ENCODE measurements around the gene AGFG1.
A peak's percentile ranks its signal among the peaks of the same experiment; 100 is the strongest.
"Not testable (repeated sequence)": the region's sequence is repeated elsewhere in the genome, so short reads cannot be mapped to it uniquely, and the experiment has no call there.

The AGFG1 gene

DNA sequence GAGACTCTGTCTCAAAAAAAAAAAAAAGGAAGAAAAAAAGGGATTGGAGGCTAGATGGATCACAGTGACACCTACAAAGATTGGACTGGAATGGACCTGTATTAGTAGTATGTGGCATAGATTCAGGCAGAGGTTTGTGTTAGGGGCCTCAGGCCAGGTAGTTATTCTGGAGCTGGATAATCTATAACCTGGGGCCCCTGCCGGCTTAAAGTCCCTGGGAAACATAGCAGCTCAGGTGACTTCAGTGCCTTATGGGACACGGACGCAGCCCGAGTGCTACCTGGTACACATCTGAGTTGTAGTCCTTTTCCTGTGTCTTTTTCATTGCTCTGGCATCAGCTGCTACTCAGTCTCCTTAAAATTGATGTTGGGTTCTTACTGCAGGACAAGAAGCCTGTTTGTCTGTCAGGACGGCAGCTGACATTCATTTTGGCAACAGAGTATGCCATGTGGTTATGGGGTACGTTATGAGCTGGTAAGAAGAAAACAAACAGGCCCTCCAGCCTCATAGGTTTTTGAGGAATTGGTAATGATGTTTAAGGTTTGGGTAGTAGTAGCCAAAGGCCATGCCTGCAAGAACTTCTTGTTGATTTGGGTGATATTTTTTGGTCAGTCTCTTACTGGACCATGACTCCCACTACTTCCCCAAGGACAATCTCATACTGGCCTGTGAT is 27.8 kb downstream of the AGFG1 start:
- no peak for DNase-seq (ENCODE audit: low read depth)

DNA sequence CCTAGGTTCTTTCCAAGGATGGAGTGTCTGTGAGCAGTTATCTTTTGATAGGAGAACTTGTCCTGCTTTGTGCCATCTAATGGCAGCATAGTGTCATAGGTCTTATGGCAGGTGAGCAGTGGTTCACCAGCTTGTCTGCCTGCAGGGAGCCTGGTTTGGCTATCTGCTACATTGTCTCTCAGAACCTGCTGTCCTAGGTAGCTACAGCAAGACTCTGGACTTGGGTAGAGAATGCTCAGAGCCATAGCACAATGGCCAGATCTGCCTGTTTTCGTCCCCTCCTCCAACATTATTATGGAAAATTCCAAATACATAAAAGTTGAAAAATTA is 28.3 kb downstream of the AGFG1 start:
- no peak for DNase-seq (ENCODE audit: low read depth)

DNA sequence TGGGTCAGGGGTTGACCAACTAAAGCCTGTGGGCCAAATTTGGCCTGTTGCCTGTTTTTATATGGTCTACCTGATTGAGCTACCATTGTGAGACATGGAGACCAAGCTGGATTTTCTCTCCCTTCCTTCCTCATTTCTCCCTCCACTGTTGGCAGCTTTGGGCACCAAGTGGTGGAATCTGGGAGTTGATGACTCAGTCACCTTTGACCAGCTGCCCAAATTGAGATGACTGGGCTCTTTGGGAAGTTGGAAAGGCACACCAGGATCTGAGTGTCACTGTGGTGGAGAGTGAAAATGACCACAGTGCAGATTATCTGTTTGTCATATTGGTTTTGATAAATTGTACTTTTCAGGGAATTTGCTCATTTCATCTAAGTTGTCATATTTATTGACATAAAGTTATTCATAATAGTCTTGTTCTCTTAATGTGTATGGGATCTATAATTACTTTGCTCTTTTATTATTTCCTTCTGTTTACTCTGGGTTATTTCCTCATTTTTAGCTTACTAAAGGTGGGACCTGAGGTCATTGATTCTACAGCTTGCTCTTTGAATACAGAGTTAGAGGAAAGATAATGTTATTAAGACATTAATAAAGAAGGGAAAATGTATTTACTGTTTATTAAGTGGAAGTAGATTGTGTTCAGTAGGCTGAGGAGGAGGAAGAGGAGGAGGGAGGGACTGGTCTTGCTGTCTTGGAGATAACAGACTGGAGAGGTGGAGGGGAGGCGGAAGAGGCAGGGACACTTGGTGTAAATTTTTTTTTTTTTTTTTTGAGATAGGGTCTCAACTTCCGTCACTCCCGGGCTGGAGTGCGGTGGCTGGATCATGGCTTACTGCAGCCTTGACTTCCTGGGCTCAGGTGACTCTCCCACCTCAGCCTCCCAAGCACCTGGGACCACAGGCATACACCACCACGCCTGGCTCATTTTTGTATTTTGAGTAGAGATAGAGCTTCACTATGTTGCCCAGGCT is 31.8 kb downstream of the AGFG1 start:
- peak; percentile 88 for DNase-seq (ENCODE audit: low read depth)

DNA sequence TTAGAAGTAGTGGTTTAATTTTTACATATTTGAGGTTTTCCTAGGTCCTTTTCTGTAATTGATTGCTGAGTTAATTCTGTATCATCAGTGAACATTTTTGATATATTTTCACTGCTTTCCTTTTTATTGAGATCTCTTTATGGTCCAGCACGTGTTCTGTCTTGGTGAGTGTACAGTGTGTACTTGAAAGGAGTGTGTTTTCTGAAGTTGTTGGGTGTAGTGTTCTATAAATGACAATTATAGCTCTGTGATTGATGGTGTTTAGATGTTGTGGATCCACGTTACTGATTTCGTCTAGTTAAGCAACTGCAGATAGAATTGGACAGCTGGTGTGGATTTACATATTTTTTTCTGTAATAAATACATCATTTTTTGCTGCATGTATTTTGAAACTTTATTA is 32.7 kb downstream of the AGFG1 start:
- no peak for DNase-seq (ENCODE audit: low read depth)

DNA sequence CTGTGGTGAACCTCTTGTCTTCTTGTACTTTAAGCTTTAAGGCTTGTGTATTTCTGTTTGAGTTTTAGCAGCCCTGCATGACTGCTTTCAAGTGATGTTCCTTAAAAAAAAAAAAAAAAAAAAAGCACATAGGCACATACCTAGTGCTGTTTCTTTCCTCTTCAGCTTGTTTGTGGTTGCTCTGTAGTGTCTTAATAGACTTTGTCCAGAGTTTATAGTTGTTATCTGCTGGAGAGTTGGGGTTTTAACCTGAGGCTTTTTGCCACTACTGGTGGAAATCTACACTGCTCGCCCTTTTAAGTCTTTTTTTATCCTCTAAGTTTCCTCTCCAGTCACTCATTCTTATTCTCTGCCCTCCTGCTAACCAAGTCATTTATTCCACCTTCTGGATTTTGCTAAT is 34.5 kb downstream of the AGFG1 start:
- no peak for DNase-seq (ENCODE audit: low read depth)

DNA sequence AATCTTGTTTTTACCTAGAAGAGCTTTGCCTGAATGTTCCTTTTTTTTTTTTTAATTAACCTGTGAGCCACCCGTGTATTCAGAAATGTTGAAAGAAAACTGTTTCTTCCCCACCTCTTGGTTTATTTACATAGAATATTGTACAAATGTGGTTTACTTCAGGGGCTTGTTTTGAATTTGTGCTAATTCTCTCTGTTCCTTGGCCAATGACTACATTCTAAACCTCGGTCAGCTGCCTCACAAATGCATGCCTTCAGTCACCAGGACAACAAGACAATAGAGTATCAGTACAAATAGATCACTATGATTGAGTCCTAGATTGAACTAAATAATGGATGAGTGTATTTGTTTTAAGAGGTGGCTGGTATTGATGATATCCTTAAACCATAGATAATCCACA is 36.0 kb downstream of the AGFG1 start:
- no peak for DNase-seq (ENCODE audit: low read depth)

DNA sequence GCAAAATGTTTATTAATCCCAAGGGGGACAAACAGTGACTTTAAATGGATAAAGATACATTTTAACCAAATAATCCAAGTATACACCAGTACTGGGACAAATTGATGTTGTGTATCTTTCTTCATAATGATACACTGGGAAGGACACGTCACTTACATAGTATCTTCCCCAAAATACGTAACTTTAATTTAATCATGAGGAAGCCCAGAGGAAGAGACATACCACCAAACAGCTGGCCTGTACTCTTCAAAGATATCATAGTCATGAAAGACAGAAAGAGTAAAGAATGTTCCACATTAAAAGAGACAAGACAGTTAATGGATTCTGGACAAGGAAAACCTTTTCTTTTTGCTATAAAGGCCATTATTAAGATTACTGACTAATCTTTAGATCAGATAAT is 37.1 kb downstream of the AGFG1 start:
- DNase-seq (ENCODE audit: low read depth) = no peak

DNA sequence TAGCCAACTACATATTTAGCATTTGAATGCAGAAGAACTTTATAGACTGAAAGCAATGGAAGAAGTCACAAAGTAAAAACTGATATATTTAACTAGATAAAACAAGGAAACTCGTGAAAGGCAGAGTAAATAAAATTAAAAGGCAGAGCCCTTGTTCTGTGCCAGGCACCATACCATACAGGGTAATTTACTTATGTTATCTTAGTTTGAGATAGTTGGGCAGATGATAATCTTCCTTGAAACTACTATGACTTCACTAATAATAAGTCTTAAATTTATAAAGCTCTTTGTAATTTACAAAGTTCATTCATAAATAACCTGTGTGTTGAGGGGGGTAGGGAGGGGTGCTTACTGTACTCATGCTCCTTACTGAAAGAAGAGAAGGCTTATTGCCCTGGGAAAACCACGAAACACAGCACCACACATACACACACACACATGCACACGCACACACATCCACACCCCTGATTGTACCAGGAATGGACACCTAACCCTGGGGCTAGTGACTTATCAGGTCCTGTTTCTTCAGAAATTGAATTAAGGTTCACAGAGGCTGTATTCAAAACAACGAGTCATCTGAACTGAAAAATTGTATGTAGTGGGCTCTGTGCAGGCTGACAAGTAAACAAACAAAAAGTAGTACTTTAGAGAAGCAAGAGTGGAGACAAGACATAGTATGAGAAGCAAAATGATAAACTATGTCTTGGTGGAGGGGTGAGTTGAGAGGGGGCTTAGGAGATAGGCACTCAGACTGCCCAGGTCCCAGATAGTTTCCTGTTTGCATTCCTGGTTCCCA is 38.1 kb downstream of the AGFG1 start:
- DNase-seq (ENCODE audit: low read depth) = no peak

DNA sequence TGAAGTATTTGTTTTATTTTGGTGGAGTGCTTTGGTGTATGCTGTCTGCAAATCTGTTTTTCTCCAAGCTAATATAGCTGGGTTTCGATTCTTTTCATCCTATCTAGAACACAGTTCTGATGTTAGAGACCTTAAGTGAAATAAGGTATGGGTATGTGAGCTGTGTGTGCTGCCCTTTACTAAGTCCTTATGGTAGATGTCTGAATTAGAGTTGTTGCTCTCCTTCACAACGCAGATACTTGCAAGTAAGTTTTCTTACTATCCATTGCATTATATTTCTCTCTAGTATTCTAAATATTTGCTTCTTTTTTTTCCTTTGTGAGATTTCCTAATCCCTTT is 38.6 kb downstream of the AGFG1 start:
- DNase-seq (ENCODE audit: low read depth) = no peak

DNA sequence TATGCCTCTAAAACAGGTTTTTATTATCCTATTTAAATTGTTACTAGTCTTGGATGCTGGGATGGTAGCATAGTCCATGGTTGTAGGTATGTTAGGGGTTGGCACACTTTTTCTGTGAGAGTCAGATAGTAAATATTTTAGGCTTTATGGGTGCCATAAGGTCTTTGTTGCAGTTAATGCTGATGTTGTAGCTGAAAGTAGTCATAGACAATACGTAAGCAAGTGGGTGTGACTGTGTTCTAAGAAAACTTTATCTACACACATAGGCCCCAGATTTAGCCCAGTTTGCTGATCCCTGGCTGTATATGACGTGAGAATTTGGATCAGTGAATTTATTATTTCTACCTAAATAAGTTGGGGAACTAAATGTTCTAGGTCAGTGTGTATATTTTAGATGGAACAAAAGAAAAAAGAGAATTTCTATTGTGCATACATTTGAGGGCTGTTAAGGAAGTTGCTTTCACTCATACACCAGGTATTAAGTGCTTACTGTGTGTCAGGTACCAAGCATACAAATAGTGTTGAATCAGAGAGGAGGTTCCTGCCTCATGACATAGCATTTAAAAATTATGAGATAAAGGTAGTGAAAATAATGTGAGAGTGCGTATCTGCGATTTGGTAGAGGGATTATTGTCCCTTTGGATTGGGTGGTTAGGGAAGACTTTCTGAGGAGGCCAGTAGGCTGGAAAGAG is 39.4 kb downstream of the AGFG1 start:
- DNase-seq (ENCODE audit: low read depth) = no peak

DNA sequence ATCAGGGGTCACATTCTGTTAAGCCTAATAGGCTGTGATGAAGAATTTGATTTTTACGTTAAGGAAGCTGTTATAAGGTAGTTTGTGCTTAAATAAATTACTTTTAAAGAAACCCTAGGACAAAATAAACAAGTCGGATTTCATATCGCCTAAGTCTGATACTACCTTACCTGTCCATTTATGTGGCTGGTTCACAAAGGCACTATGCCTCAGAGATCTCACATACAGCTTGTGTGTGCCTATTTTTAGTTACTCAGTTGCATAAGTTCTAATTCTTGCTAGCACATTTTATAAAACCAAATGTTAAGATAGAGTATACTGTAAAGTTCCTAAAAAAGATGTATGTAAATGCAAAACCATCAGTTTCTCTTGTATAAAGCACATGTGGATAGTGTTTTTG is 40.0 kb downstream of the AGFG1 start:
- DNase-seq (ENCODE audit: low read depth) = no peak

DNA sequence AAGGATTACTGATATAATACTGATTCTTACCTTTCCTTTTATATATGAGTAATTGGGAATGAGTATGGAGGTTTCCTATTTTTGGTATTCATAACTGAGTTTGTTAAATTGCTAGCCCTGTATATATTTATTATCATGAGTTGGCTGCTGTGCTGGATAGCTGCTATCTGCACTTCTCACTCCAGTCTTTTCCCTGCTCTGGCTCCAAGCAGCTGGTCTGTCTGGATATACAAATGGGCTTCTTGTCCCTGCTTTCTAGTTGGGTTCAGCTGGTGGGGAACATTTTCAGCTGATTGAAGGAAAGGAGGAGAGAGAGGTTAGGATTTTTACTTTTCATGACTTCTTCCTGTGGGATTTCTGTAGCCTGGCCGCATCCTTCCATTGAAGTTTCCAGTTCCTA is 41.2 kb downstream of the AGFG1 start:
- DNase-seq (ENCODE audit: low read depth) = no peak

DNA sequence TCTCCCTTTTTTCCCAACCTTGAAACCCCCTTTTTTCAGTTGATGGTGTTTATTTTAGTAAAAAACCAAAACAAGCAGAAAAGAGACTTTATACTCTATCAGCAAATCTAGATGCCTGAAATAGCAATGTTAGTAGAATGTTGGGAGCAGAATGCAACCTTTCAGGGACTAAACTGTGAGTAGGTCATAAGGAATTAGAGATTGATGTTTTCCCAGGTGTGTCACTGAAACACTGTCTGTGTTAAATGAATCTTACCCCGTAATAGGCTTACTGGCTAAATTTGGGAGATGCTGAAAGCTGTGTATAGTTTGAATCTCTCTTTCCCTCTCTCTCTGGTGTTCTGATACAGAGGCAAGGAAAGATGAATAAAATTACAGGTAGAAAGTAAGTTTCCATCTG is 43.8 kb downstream of the AGFG1 start:
- no peak for DNase-seq (ENCODE audit: low read depth)

DNA sequence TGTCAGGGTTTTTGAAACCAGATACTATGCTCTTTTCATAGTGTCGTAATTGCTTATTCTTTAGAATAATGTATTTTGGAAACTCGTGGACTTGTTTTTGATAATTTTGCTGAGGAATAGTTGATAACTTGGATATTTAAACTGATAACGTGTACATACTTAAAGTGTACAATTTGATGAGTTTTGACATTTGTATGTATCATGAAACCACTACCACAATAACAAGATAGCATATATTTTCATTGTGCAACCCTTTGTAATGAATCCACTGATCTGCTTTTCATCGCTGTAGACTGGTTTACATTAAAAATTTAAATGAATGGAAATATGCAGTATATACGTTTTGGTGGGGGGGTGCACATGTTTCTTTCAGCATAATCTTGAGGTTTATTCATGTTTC is 45.8 kb downstream of the AGFG1 start:
- DNase-seq (ENCODE audit: low read depth) = no peak

DNA sequence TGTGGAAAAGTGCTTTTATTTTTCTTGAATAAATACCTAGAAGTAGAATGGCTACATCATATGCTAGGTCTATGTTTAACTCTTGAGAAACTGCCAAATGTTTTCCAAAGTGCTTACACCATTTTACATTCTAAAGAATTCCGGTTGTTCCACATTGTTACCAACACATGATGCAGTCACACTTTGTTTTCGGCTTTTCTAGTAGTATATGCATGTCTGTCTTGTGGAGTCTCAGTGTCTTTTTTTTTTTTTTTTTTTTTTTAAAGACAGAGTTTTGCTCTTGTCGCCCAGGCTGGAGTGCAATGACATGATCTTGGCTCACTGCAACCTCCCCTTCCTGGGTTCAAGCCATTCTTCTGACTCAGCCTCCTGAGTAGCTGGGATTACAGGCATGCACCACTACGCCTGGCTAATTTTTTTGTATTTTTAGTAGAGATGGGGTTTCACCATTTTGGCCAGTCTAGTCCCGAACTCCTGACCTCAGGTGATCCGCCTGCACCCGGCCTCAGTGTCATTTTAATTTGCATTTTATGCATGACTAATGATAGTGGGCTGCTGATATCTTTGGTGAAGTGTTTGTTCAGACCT is 46.4 kb downstream of the AGFG1 start:
- DNase-seq (ENCODE audit: low read depth) = peak; percentile 33

DNA sequence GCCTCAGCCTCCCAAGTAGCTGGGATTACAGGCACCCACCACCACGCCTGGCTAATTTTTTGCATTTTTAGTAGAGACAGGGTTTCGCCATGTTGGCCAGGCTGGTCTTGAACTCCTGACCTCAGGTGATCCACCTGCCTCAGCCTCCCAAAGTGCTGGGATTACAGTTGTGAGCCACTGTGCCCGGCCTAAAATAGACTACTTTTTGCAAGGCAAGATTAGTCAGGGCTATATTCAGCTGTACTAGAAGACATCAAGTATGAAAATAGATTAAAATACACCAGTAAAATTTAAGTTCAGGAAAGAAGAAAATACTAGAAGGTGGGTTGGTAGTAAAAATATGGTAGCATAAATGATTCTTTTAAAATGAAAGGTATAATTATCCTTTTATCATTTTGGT is 49.2 kb downstream of the AGFG1 start:
- DNase-seq (ENCODE audit: low read depth) = not testable (repeated sequence)

DNA sequence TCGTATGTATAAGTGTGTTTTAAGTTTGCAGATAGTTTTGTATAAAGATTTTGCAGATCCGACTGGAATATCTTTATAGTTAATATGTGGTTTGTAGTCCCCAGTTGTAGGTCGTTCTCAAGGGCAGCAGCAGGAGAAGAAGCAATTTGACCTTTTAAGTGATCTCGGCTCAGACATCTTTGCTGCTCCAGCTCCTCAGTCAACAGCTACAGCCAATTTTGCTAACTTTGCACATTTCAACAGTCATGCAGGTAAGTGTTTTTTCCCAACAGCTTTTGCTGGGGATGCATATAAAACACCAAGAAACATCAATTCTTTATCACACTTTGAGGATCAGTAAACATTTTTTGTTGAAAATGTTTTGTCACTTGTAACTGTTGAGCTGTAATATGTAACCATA is 52.7 kb downstream of the AGFG1 start:
- DNase-seq (ENCODE audit: low read depth) = no peak

DNA sequence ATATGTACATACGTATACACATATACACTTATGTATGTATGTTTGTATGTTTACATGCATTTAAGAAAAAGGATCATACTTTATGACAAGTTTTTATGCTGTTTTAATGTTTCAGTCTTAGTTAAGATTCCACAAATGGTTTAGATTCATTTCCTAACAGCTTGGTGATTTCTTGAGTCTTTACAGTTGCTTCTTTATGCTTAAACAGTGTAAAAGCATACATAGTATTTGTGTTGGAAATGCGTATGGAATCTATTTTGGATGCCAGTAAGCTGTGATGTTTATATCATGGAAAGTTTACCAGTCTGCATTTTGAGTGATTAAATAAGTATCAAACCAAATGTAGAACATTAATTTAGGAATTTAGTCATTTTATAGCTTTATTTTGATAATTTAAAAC is 55.4 kb downstream of the AGFG1 start:
- DNase-seq (ENCODE audit: low read depth) = no peak

DNA sequence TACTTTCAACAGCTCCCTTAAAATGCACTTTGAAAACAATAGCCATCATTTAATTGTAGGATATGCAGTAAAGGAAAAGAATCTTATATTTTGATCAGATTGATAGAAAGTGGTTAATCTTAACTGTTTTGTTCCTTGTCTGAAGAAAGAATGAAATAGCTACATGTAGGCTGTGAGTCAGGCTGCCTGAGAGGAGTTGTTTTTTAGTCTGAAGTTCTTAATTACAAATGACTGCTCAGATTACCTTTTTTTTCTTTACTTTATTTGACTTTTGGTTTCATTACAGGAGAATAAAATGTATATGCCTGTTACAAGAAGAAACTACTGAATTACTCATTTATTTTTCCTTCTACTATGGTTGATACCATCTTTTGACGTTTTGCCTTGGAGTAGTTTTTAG is 56.8 kb downstream of the AGFG1 start:
- DNase-seq (ENCODE audit: low read depth) = no peak

DNA sequence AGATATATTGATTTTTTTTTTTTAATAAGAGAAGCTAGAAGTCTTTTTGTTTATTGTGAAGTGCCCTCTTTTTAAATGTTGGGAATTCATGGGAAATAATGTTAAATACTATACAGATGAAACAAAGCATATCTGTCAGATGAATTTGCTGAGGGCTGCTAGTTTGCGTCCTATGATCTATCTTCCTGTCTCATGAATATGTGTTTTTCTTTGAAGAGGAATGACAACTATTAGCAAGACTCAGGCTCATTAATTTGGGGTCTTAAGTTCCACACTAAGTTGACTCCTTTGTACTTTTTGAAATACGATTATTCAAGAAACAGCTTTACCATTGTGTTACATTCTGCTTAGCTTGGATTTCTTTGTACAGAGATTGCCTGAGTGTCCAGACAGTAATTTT is 57.9 kb downstream of the AGFG1 start:
- no peak for DNase-seq (ENCODE audit: low read depth)

DNA sequence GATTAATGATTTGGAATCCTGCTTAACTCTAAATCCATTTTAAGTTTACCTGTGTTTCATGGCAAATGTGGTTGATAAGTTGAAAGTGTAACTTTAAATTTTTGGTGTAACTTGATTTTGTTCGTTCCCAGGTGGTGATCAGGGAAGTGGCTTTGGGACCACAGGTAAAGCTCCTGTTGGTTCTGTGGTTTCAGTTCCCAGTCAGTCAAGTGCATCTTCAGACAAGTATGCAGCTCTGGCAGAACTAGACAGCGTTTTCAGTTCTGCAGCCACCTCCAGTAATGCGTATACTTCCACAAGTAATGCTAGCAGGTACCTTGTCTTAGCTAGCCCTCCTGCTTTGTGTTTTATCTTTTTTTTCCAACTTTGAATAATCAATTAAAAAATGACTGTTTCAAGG is 62.8 kb downstream of the AGFG1 start:
- DNase-seq (ENCODE audit: low read depth) = no peak

DNA sequence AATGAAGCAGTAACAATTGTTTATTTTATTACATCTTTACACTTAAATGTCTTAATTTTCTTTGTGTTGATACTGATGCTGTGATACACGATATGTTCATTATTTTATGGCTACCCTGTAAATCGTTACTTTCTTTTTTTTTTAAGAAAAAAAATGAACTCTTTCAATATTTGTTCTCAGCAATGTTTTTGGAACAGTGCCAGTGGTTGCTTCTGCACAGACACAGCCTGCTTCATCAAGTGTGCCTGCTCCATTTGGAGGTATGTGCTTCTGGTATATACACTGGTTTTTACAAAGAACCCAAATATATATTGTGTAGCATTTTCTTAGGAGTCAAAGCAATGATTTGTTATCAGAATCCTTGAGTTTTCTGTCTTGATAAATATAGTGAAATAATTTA is 64.5 kb downstream of the AGFG1 start:
- no peak for DNase-seq (ENCODE audit: low read depth)

Measured in HS-5 (cell line).